ENCODE measurements around the gene MARCHF2.
"Not testable (repeated sequence)": the region's sequence is repeated elsewhere in the genome, so short reads cannot be mapped to it uniquely, and the experiment has no call there.

Gene MARCHF2

DNA sequence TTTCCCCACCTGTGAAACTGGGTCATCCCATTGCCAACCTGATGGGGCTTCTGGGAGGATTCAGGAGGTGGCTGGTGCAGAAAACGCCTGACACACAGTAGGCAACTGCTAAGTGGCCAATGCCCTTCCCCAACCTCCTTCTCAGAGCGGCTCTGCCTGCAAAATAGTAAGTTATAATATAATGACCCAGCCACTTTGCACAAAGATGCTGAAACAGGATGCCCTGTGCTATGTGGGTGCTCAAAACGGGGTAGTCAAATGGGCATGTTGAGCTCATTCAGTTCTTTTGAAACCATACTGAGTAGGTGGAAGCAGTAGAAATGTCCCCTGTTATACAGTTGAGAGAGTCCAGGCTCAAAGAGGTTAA lies 507 bp downstream of the MARCHF2 start:
- DNase-seq = no peak

DNA sequence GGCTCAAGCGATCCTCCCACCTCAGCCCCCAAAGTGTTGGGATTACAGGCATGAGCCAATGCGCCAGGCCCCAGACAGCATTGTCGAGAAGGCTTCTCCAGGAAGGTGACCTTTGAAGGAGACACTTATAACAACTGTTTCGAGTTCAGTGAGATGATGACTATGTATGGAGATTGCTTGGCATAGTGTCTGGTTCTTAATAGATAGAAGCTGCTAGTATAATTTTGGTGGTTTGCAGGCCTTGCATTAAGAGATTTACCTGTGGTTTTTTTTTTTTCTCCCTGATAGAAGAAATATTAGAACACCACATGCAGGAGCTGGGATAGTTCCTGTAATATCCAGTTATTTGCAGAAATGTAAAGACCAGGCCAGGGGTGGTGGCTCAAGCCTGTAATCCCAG lies 3.7 kb downstream of the MARCHF2 start:
- DNase-seq = no peak

DNA sequence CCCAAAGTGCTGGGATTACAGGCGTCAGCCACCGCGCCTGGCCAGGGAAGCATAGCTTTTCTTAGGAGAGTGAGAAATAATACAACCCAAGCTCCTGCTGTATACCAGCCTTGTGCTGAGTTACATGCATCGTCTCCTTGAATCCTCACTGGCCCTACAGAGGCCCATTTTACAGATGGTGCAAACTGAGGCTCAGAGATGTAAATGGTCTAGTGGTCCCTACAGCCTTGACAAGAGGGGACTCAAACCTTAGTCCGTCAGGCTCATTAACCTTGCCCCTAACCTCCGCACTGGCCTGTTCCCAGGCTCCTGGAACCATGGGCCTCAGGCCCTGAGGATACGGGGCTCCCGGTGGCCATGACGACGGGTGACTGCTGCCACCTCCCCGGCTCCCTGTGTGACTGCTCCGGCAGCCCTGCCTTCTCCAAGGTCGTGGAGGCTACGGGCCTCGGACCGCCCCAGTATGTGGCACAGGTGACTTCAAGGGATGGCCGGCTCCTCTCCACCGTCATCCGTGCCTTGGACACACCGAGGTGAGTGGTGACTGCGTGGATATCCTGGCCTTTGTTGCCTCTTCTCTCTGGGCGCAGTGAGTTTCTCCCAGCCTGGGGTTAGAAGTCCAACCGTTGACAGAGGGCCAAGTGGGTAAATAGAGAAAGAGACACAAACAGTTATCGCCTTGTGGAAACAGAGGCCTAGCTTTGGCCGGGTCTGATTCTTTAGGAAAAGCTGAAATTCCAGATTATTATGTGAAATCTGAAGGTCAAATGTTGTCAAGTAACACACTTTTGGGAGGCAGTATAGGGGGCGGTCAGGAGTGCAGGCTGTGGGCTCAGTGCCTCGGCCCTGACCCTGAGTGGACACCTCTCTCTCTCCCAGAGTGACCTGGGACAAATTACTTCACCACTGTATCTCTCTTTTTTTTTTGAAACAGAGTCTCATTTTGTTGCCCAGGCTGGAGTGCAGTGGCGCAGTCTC lies 8.7 kb downstream of the MARCHF2 start:
- no peak for DNase-seq

DNA sequence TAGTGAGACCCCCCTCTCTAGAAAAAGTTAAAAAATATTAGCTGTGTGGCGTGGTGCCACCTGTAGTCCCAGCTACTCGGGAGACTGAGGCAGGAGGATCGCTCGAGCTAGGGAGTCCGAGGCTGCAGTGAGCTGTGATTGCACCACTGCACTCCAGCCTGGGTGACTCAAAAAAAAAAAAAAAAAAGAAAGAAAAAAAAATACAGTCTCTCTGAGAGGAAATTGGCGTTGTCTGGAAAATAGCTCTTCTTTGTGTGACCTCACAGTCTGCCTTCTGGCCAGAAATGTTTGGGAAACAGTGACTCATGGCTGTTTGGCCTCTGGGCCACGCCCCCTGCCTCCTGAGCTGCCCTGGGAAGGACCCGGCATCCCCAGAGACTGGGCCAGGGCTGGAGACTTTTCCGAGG lies 10.7 kb downstream of the MARCHF2 start:
- DNase-seq = no peak

DNA sequence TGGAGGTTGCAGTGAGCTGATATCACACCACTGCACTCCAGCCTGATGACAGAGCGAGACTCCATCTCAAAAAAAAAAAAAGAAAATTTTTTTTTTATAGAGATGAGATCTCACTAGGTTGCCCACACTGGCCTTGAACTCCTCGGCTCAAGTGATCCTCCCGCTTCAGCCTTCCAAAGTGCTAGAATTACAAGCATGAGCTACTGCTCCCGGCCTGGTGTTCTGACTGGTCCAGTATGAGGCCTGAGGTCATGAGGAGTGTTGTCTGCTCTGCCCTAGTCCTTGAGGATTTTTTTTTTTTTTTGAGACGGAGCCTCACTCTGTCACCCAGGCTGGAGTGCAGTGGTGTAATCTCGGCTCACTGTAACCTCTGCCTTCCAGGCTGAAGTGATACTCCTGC lies 12.2 kb downstream of the MARCHF2 start:
- DNase-seq = not testable (repeated sequence)

DNA sequence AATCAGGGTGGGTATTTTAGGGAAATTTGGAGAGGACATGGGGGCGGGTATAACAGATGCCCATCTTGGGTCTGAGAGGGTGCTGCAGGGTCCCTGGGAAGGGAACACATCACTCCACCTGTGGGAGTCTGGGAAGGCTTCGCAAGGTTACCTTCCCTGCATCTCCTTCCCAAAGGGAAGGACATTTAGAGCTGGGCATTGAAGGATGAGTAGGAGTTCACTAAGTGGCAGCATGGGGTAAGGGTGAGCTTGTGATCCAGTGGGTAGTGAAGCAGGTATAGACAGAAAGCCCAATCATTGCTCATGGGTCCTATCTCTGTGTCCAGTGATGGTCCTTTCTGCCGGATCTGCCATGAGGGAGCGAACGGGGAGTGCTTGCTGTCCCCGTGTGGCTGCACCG lies 13.2 kb downstream of the MARCHF2 start:
- no peak for DNase-seq

DNA sequence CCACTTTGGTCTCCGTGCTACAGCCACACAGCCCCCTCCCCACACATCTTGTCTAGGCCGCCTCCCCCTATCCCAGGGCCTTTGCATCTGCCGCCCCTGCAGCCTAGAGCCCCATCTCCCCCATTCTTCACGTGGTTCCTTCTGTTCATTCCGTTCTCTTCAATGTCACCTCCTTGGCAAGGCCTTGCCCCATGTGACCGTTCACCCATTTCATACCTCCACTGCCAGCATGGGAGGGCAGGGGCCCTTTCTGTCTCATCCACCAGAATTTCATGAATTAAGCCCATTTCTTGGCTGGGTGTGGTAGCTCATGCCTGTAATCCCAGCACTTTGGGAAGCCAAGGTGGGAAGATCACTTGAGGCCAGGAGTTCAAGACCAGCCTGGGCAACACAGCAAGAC lies 15.9 kb downstream of the MARCHF2 start:
- DNase-seq = no peak

DNA sequence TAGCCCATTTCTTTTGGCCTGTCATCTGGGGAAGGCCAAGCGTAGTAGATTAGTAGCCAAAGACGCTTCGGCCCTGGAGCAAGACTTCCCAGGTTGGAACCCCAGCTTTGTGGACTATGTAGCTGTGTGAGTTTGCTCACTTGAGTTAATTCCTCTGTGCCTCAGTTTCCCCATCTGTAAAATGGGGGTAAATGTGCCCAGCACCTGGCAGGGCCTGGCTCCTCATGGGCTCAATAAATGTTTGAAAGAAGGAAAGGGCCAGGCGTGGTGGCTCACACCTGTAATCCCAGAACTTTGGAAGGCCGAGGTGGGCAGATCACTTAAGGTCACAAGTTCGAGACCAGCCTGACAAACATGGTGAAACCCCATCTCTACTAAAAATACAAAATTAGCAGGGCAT lies 16.7 kb downstream of the MARCHF2 start:
- DNase-seq = no peak

DNA sequence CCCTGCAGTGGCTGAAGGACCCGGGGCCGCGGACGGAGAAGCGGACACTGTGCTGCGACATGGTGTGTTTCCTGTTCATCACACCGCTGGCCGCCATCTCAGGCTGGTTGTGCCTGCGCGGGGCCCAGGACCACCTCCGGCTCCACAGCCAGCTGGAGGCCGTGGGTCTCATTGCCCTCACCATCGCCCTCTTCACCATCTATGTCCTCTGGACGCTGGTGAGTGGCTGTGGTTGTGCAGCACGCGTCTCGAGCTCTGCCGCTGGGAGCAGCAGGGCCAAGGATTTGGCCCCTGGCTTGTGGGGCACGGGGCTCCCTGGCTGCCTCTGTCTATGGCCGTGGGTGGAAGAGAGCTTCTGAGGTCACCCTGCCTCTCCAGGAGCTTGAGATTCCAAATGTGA lies 17.5 kb downstream of the MARCHF2 start:
- DNase-seq = no peak

DNA sequence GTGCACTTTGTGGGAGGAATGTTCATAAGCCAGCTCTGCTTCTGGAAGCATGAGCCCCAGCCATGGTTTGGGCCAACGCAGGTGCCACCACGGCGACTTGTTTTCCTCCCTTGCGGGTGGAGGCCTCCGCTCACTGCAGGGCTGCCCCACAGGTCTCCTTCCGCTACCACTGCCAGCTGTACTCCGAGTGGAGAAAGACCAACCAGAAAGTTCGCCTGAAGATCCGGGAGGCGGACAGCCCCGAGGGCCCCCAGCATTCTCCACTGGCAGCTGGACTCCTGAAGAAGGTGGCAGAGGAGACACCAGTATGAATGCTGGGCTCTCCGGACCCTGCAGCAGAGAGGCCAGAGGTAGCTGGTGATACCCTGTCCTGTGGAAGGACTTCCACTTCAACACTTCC lies 25.1 kb downstream of the MARCHF2 start:
- no peak for DNase-seq

DNA sequence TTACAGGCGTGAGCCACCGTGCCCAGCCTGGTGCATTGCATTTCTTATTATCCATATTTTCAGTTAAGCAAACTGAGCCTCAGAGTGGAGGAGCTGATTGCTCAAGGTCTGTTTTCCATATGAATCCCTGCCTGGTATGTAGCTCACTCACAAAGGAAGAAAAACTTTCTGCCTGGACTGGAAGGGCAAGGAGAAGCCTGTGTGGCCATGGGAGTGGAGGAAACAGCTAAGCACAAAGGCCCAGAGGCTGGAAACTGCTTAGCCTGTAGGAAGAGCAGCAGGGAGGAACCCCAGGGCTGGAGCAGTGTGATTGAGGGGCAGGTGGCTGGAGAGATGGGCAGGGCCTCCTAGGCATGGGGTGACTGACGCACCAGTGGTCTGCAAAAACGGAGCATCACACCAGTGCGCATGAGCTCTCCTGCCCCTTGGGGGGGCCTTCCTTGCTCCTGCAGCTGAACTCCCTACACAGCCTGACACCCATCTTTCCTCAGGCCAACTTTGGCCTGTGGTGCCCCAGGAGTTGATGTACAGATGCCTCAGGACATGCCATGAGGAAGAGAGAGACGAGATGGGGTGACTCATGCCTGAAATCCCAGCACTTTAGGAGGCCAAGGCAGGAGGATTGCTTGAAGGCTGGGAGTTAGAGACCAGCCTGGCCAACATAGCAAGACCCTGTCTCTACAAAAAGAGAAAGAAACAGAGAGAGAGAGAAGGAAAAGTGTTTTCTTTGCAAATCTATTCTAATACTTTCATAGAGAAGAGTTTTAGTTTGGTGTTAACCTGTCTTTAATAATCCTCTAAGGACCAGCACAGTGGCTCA lies 28.8 kb downstream of the MARCHF2 start:
- no peak for DNase-seq

DNA sequence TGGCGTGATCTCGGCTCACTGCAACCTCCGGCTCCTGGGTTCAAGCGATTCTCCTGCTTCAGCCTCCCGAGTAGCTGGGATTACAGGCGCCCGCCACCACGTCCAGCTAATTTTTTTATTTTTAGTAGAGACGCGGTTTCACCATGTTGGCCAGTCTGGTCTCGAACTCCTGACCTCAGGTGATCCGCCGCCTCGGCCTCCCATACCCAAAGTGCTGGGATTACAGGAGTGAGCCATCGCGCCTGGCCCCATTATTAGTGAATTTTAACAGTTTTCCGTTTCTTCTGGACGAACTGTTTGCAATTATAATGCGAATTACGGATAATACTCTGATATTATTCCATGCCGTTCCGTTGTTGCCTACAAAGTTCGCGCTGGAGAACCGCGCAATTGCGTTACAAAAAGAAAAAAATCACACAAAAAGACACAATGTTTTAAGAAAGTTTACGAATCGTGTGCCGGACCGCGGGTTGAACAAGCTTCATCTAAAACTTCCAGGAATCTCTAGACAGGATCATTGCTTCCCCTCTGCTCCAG lies 31.1 kb downstream of the MARCHF2 start:
- not testable (repeated sequence) for DNase-seq

DNA sequence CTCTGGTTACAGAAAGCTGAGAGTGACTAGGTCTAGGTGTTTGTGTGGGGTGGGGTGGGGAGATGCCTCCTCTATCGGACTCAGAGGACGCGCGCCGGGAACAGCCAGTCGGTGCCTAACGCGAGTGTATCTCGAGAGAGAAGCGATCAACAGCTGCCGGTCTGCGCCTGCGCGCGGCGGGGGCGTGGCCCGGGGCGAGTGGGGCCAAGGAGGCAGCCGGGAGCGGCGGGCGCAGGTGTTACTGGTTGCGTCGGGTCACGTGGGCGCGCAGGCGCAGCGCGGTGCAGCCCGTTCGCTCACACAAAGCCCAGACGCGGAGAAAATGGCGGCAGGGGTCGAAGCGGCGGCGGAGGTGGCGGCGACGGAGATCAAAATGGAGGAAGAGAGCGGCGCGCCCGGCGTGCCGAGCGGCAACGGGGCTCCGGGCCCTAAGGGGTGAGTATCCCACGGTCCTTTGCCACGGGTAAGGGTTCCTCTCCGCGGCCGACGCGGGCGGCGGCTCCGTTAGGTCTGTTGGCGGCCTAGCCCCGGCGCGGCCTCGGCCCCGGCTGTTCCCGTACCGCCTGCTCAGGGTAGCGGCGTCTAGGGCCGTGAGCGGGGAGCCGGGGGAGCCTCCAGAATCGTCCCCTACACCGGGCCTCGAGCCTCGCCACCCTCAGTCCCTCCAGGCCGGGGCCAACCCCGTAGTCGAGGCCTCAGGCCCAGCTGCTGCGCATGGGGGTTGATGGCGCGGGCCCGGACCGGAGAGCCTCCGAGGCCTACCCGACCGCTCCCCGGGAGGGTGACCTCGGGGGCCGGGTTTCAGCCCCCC lies 31.8 kb downstream of the MARCHF2 start, which contains the start of gene HNRNPM:
TSS of gene HNRNPM (plus strand) at position 299 of the 811 bp plus-strand sequence. CDS start at position 323, 24 bp downstream.
- peak; percentile 97 for DNase-seq

DNA sequence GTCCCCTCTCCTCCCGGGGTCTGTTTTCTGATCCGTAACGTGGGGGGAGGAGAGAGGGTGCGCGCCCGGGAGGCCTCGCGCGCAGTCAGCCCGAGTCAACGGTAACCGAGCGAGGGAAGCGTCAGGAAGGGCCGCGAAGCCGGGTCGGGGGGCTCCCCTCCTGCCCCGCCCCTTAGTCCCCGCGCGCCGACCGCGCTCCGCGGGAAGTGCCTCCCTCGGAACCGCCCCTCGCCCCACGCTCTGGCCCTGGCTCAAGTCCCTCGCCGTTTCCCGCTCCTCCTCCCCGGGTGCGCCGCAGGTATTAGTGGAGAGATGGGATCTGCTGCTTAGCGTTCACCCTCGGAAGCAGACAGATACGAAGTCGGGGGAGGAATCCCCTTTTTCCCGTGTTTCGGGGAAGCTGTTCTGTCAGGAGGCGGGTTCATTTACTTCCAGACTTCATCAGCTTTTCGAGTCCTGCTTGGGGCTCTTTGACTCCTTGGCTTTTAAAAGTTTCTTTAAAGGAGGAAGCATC lies 32.4 kb downstream of the MARCHF2 start:
- DNase-seq = no peak

DNA sequence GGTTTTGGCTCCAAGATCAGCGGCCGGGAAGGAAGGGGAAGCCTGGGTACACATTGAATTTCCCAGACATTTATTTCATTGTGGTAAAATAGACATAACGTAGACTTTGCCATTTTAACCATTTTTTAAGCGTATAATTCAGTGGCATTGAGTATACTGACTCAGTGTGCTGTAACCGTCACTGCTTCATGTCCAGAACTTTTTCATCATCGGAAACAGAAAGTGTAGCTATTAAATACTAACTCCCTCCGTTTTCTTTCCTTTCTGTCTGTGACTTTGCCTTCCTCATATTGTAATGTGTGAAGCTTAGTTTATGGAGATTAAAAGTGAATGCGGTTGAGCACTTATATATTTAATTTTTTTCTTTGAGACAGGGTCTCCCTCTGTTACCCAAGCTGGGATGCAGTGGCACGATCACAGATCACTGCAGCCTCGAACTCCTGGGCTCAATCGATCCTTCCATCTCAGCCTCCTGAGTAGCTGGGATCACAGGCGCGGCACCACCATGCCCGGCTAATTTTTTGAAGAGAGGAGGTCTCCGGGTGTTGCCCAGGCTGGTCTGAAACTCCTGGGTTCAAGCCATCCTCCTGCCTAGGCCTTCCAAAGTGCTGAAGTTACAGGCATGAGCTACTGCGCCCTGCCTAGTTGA lies 33.1 kb downstream of the MARCHF2 start:
- no peak for DNase-seq

DNA sequence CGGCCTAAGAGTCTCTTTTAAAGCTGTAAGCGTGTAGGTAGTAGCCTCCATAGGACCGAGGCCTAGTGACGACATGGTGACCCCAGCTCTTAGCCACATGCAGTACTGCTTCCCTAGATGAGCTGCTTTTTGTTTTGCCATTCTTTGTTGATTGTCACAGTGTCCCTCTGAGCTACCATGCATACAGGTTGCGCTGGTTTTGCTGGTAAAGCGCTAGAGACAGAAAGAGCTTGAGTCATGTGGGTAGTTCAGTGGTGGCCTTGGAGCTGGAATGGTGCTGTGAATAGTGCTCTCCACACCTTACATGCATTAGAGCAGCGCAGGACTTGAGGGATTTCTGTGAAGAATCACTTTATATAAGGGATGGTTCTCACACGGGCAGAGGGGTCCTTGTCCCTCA lies 36.7 kb downstream of the MARCHF2 start:
- DNase-seq = no peak

DNA sequence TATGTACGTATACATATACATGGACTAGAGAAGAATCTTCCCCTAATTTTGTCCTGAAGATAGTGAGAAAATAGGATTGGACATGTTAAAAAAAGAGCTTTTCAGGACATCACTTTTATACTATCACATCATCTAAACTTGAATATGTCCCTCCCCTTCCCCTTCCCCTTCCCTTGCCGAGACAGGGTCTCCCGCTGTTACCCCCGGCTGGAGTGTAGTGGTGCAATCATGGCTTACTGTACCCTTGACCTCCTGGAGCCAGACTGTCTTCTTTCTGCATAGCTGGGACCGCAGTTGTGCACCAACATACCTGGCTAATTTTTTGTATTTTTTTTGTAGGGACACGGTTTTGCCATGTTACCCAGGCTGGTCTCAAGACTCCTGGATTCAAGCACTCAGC lies 38.3 kb downstream of the MARCHF2 start:
- no peak for DNase-seq

DNA sequence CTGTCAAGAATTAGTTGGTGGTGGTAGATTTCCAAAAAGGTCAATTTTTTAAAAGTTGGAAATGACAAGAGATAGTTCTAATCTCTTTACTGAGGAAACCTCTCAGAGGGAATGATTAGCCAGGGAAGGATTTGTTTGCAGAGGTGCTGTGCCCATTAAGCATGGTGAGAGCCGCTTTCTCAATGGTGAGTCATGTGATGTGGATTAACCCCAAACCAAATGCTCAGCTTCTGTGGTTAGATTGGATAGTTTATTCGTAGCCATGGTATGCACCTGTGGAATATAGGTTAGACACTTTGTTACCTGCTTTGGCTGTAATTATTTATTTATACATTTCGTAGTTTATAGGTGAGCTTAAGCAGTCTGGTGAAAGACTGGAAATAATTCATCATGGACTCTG lies 38.8 kb downstream of the MARCHF2 start:
- DNase-seq = no peak

DNA sequence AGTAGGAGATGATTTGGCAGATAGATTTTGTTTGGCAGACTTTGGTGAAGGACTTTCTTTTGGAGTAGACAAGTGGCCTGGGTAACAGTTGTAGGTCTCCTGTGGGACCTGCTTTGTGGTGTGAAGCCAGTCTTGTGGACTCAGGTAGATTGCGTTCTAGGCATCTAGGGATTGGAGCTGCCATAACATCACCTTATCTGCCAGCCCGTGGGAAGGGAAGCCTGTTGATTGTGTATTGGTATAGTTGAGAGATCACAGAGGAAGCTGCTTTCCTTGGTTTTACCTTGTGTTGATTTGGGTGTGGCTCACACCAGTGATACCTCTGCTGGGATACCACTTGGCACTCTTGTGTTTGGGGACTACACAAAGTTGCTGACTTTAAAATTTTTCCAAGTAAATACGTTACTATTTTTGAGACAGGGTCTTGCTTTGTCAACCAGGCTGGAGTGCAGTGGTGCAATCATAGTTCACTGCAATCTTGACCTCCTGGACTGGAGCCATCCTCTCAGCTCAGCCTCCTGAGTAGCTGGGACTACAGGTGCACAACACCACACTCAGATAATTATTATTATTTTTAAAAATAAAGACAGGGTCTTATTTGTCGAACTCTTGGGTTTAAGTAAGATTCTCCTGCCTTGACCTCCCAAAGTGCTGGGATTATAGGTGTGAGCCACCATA lies 39.5 kb downstream of the MARCHF2 start:
- DNase-seq = no peak

DNA sequence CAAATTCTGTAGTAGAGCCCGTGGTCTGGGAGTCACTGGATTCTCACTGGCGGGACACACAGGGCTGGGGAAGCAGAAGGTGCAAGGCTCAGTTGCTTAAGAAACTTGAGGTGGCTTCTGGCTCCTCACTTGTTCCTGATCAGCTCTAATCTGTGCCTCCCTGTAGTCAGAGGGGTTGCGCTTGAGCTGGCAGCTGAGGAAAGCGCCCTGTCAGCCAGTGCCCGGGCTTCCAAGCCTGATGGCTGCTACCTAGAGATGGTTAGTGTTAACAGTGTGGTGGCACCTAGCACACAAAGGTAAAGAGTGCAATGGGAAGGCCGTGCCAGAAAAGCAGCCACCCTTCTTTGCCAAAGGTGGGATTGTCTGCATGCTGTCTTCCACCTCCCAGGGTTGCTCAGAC lies 40.5 kb downstream of the MARCHF2 start:
- no peak for DNase-seq

DNA sequence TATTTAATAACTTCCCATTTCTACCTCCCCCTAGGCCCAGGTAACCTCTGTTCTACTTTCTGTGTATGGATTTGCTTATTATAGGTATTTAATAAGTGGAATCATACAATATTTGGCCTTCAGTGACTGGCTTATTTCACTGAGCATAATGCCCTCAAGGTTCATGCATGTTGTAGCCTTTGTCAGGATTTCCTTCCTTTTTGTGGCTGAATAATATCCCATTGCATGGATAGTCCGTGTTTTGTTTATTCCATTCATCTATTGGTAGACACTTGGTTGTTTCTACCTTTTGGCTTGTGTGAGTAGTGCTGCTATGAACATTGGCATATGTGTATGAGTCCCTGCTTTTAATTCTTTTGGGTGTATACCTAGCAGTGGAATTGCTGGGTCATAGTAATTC lies 41.1 kb downstream of the MARCHF2 start:
- DNase-seq = no peak

Data from NCI-H774 (cell line).